Right ventricle myocardium superior (tissue), 1 donor: Measurements from ENCODE around the gene DMC1. TPM values are rescaled to one million over a fixed set of nuclear protein-coding genes. Genes with fewer than 3 reads are reported as not detected.

ENCODE experiments used
- ATAC-seq: fragments of 200-7000 bp; cut with Tn5 transposase; one replicate; pipeline ENCODE4 v1.9.1; 2020; ENCODE audit warnings: mild to moderate bottlenecking; ENCODE audit not compliant: poor library complexity
- DNase-seq: peaks from one replicate; pipeline ENCODE4 v3.0.0-alpha.2; 2020
- intact Hi-C: fragments of 100-400 bp; cut with DNase I; formaldehyde crosslinking; loops from one replicate; pipeline ENCODE4 v1.11.2; 2022
- total RNA-seq: library from RNA; stranded (reverse); fragmentation: NEBNext Ultra II Directional; extraction: Animal tissue kit (Norgen Biotek cat#: 25700); gene quantifications from one replicate; pipeline ENCODE4 v1.2.1, GENCODE V29; 2021
- donor health status: DM: no; HTN: yes; CAD: no; lungs with severe emphysema.

DMC1 gene
- total RNA-seq, 1 donor from 2014 or later = 0.56 TPM

DNA sequence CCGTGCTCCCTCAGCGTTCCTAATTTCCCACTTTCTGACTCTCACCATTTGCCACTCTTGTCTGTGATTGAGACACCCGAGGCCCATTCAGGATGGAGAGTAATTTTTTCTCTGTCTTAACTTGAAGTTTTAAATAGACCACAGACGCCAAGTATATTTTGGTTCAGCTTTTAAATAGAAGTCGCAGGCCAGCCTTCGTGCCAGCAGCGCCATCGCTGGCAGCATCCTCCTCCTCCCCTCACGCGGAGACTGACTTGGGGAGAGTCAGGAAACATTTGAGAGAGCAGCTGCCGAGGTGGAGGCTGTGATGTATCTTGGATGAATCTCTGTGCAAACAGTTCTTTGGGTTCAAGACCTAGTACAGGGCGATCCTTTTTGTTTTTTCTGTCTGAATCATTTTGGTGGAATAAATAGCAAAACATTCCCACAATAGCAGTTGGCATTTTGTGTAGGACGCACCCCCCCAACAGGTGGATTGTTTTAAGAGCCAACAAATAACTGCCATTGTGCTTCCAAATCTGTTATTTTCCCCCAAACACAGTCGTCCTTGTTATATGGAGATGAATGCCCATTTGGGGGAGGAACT is 889 bp upstream of the DMC1 start:
- intact Hi-C loops = loop anchor here (5.0 kb wide), 1 partner anchor 514 kb away; the partner anchor contains the start of gene PICK1
- peak; percentile 49 for DNase-seq
- ATAC-seq = peak; percentile 62

DNA sequence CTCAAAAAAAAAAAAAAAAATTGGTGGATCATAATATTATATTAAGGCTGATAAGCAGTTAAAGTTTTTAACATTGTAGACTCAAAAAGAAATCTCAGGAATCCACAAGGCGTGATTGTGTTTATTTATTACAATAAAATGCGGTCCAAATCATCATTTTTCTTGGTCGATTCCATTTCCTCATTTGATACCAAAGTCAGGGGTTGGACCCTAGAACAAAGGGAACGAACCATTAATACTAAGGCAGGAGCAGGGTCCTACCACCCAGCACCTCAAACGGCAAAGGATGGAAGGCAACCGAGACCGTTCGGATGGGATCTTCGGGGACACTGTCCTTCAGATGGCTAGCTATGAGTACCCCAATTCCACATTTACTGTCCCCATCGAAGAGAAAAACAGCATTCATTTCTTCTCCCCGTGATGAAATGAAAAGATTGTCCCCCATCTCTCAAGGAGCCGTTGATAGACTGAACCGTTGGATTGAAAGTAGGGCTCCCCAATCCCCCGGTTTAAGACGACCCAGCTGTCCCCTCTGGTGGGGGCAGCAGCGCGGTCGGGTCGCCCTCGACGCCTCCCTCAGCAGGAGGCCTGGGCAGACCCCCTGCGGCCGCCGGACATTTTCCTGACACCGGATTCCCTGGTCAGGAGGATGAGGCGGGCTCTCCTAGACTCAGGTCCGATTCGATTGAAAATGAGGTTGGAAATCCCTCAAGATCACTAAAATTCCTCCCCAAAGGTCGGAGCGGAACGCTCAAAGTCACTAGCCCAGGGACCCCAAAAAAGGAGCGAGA is 607 bp downstream of the DMC1 start:
- ATAC-seq (peak; percentile 11), DNase-seq (no peak)
- intact Hi-C loops = loop anchor here (10.0 kb wide), 1 partner anchor 55 kb away; no protein-coding TSS in a partner anchor

DNA sequence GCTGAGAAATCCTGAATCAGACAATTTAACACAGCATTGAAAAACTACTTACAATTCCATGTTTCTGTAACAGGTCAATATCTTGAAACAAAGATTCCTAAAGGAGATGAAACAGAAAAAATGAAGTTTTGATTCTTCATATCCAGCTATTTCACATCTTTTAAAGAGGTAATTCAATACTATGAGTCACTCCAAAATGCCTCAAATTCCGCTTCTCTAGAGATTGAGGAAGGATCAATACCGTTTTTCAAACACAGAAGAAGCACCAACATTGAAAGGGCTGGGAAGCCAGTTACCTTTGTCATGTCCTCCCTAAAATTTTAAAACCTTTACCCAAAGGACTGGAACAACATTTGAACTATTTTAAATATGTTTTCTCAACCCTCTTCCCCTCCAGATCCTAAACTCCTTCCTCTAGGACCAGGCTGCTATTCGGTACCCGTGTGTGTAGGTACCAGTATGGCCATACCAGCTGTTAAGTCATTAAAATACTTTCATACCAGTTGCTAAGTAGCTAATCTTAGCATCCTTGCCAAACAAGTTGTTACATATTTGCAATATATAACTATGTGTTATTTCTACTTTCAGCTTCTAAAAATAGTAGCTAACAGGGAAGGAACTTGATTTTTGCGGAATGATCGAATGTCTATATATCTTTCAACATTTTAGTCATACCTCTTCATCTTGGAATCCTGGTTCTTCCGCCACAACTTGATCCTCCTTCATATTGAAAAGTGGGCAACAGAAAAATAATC is 2.3 kb downstream of the DMC1 start:
- ATAC-seq (no peak), DNase-seq (no peak)
- intact Hi-C loops = loop anchor here (10.0 kb wide), 1 partner anchor 53 kb away; no protein-coding TSS in a partner anchor

- intact Hi-C loops = loop anchor here (10.0 kb wide), 1 partner anchor 52 kb away; no protein-coding TSS in a partner anchor
- DNase-seq (no peak), ATAC-seq (no peak)
Measured at GRCh38 chr22:38566726-38567504, 3.1 kb downstream of the DMC1 start.

GRCh38 chr22:38565441-38565840 is 4.5 kb downstream of the DMC1 start:
- intact Hi-C loops = loop anchor here (10.0 kb wide), 1 partner anchor 51 kb away; no protein-coding TSS in a partner anchor
- DNase-seq (no peak), ATAC-seq (no peak)

GRCh38 chr22:38564669-38565068 is 5.3 kb downstream of the DMC1 start:
- intact Hi-C loops = loop anchor here (10.0 kb wide), 1 partner anchor 50 kb away; no protein-coding TSS in a partner anchor
- ATAC-seq = no peak

GRCh38 chr22:38554281-38554680 is 15.7 kb downstream of the DMC1 start:
- ATAC-seq = no peak
- no peak for DNase-seq
- intact Hi-C loops = no loop called here

More at GRCh38 chr22:38564669-38565068, 5.3 kb downstream of the DMC1 start:
- no peak for DNase-seq

DNA sequence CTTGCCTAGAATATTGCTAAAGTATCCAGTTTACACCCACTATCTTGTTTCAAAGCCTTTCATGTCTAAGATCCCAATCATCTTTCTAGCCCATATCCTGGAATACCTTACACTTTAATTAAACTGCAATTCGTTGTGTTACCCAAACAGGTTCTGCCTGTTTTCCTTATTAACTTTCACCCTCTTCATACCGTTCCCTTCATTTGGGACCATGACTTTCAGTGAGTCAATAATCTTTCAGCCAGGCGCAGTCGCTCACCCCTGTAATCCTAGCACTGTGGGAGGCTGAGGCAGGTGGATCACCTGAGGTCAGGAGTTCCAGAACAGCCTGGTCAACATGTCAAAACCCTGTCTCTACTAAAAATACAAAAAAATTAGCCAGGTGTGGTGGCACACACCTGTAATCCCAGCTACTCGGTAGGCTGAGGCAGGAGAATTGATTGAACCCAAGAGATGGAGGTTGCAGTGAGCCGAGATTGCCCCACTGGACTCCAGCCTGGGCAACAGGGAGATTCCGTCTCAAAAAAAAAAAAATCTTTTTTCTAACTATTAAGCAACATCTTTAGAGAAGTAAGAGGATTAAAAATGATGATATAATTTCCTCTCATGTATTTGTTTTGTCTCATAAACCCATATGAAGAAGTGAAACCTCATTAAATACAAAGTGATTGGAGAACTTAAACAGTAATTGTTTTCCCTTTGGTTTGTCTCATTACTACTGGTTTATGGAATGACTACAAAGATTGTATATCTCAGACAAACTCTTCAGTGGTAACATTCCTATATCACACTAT is 20.7 kb downstream of the DMC1 start:
- no peak for DNase-seq
- no peak for ATAC-seq
- intact Hi-C loops = no loop called here

GRCh38 chr22:38540701-38541100 is 29.3 kb downstream of the DMC1 start:
- DNase-seq = no peak
- intact Hi-C loops = no loop called here
- ATAC-seq = no peak

DNA sequence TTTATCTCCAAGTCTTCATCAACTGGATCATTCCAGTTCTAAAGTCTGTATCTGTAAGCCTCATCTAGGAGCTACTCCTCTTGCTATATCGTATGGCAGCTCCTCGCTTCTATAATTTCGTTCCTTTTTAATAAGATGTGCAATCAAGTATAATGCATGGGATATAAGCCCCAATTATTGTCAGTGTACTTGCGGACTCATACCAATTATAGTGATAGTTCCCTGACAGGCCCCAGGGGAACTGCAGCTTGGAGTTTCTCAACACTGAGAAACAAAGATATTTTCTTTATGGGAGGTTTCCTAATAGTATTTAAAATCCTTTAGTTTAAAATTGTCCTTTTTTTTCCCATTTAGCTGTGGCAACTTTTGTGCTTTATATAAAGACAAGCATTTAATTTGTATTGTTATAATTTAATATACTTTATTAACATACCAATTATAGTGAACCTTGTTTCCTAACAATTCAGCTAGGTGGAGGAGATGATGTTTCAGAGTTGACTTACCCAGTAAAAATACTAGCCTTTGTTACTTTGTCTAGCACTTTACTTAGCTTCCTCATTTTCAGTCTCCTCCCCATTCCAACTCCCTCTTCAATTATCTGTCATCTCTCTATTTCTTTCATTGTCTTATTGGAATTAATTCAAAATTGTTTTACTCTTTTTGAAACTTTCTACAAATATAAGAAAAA is 38.6 kb downstream of the DMC1 start:
- intact Hi-C loops = no loop called here
- ATAC-seq = no peak
- DNase-seq = no peak

- ATAC-seq (no peak), DNase-seq (no peak)
- intact Hi-C loops = no loop called here
Measured at GRCh38 chr22:38524429-38524828, 45.6 kb downstream of the DMC1 start.

- intact Hi-C loops = no loop called here
- DNase-seq = no peak
- no peak for ATAC-seq
Measured at GRCh38 chr22:38523479-38523878, 46.5 kb downstream of the DMC1 start.

DNA sequence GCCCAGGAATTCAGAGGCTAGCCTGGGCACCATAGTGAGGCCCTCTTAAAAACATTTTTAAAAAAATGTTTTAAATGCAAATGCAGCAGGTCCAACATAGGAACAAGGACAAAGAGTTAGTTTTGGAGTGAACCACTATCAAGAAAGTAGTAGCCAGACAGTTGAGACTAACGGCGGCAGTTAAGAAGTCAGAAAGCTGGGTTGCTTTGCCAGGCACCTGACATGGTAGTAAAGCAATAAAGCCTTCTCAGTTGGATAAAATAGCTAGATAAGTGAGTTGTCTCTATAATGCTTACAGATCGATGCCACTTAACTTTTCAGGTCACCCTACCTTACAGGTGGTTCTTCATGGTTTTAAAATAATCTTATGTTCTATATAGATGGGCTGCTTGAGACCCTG is 47.0 kb downstream of the DMC1 start:
- no peak for DNase-seq
- intact Hi-C loops = no loop called here
- ATAC-seq = no peak

- no peak for DNase-seq
- intact Hi-C loops = loop anchor here (10.0 kb wide), 1 partner anchor 45 kb away; no protein-coding TSS in a partner anchor
- ATAC-seq = no peak
Measured at GRCh38 chr22:38519453-38520250, 50.3 kb downstream of the DMC1 start.

GRCh38 chr22:38518620-38519019 is 51.4 kb downstream of the DMC1 start:
- DNase-seq = no peak
- ATAC-seq = no peak
- intact Hi-C loops = loop anchor here (10.0 kb wide), 1 partner anchor 46 kb away; no protein-coding TSS in a partner anchor

- no peak for DNase-seq
- intact Hi-C loops = loop anchor here (10.0 kb wide), 1 partner anchor 52 kb away; no protein-coding TSS in a partner anchor
- peak; percentile 58 for ATAC-seq
Measured at GRCh38 chr22:38513063-38513462, 56.9 kb downstream of the DMC1 start.
